CD4-positive, alpha-beta T cell (primary cell): Measurements from ENCODE around the gene GALNT10. TPM values are rescaled to one million over a fixed set of nuclear protein-coding genes. Genes with fewer than 3 reads are reported as not detected.

Source experiments
- ATAC-seq: fragments of 200-7000 bp; cut with Tn5 transposase; one replicate; pipeline ENCODE4 v1.10.0; 2022; ENCODE audit warnings: mild to moderate bottlenecking; ENCODE audit not compliant: poor library complexity
- CTCF ChIA-PET: fragments of 350-600 bp; sonication (Branson Sonifier 250); formaldehyde crosslinking; loops from one replicate; lab custom pipeline; 2021; ENCODE audit warnings: antibody characterized with exemption, inconsistent platforms; lab: Charles Lee
- POLR2A ChIA-PET: fragments of 350-600 bp; sonication (Branson Sonifier 250); formaldehyde crosslinking; loops from one replicate; lab custom pipeline; 2021; ENCODE audit warnings: antibody characterized with exemption, inconsistent platforms; lab: Charles Lee
- DNase-seq, 14 experiments: peaks; one replicate each; pipeline ENCODE4 v3.0.0-alpha.2; 2013 to 2020; ENCODE audit warnings: mixed read lengths in 2 of 14
- H3K27ac ChIP-seq, 2 donors: one replicate each; pipeline versions ENCODE4 v1.5.1 to v1.7.0; 2013; ENCODE audit warnings: low read length in 2 of 2, low read depth in 1 of 2, mild to moderate bottlenecking in 1 of 2
- H3K27me3 ChIP-seq, 2 experiments: 1 replicate in 1 of 2; 2 replicates in 1 of 2; pipeline versions ENCODE4 v1.6.1 to v1.7.0; 2013; ENCODE audit warnings: low read length in 2 of 2, control low read depth in 1 of 2, mild to moderate bottlenecking in 1 of 2, moderate library complexity in 1 of 2; ENCODE audit not compliant: insufficient read depth in 2 of 2, control insufficient read depth in 1 of 2
- H3K36me3 ChIP-seq: one replicate; pipeline ENCODE4 v1.6.1; 2013; ENCODE audit warnings: low read length, control low read depth; ENCODE audit not compliant: insufficient read depth
- H3K4me1 ChIP-seq: one replicate; pipeline ENCODE4 v1.6.1; 2013; ENCODE audit warnings: low read length, control low read depth; ENCODE audit not compliant: insufficient read depth
- H3K4me3 ChIP-seq: one replicate; pipeline ENCODE4 v1.5.1; 2013; ENCODE audit warnings: mild to moderate bottlenecking, low read length, moderate library complexity
- H3K9me3 ChIP-seq, 2 experiments: 1 replicate in 1 of 2; 2 replicates in 1 of 2; pipeline versions ENCODE4 v1.6.1 to v1.7.0; 2013; ENCODE audit warnings: low read length in 2 of 2, mild to moderate bottlenecking in 2 of 2, control low read depth in 1 of 2, moderate library complexity in 1 of 2; ENCODE audit not compliant: control insufficient read depth in 1 of 2, insufficient read depth in 1 of 2
- H3K27ac Mint-ChIP-seq: one replicate; pipeline ENCODE4 v1.8.0; 2020; ENCODE audit warnings: mixed read lengths
- H3K27me3 Mint-ChIP-seq: one replicate; pipeline ENCODE4 v1.8.0; 2021; ENCODE audit warnings: mixed read lengths
- H3K36me3 Mint-ChIP-seq: one replicate; pipeline ENCODE4 v1.8.0; 2021; ENCODE audit warnings: low read depth, mixed read lengths
- H3K4me1 Mint-ChIP-seq: one replicate; pipeline ENCODE4 v1.8.0; 2021; ENCODE audit warnings: low read depth, mixed read lengths
- H3K4me3 Mint-ChIP-seq: one replicate; pipeline ENCODE4 v1.8.0; 2020; ENCODE audit warnings: mild to moderate bottlenecking, mixed read lengths
- H3K9me3 Mint-ChIP-seq: one replicate; pipeline ENCODE4 v1.8.0; 2020; ENCODE audit warnings: mixed read lengths
- CTCF ChIP-seq: fragments of 200-600 bp; IDR thresholded peaks from one replicate; pipeline ENCODE4 v1.8.0; 2022; ENCODE audit warnings: antibody characterized with exemption, mild to moderate bottlenecking
- intact Hi-C, 2 experiments: fragments of 100-400 bp; cut with DNase I in 1 of 2; cut with micrococcal nuclease in 1 of 2; formaldehyde crosslinking; loops; one replicate each; pipeline versions ENCODE4 v1.15.1 to v1.9.0; 2023 to 2025; cut with DNase I, micrococcal nuclease
- total RNA-seq, 174 experiments: library from RNA in 2 of 174; stranded (reverse) in 2 of 174; gene quantifications; one replicate each; pipeline ENCODE4 v1.2.3 and lab custom pipeline; 2021 to 2026

Gene GALNT10
- total RNA-seq, 2 experiments from 2014 or later: 21.7 to 23.0 TPM

GRCh38 chr5:154319736-154320135 lies 129.2 kb downstream of the GALNT10 start:
- ChIA-PET POLR2A (no interaction called here), CTCF (no interaction called here)
- Mint-ChIP-seq H3K36me3 (peaks cover 31% of the 10 kb centered on the region), H3K27ac (no peak overlapping the region), H3K4me1 (no peaks in the 10 kb centered on the region), H3K27me3 (no peaks in the 10 kb centered on the region), H3K4me3 (no peak overlapping the region), H3K9me3 (no peaks in the 10 kb centered on the region)
- TF ChIP-seq CTCF: no peak
- no peaks in the 10 kb centered on the region for H3K9me3 ChIP-seq
- no peaks in the 10 kb centered on the region for H3K27me3 ChIP-seq
- no peak for DNase-seq
- H3K4me3 ChIP-seq: no peak overlapping the region
- no peak for ATAC-seq
- intact Hi-C loops: no loop called here
- H3K27ac ChIP-seq: no peak overlapping the region
- H3K4me1 ChIP-seq: no peaks in the 10 kb centered on the region
- peaks cover 22% of the 10 kb centered on the region for H3K36me3 ChIP-seq

- Mint-ChIP-seq H3K27ac (no peak overlapping the region), H3K9me3 (no peaks in the 10 kb centered on the region), H3K27me3 (no peaks in the 10 kb centered on the region), H3K36me3 (peaks cover 31% of the 10 kb centered on the region), H3K4me3 (no peak overlapping the region), H3K4me1 (no peaks in the 10 kb centered on the region)
- no peak overlapping the region for H3K27ac ChIP-seq
- ChIA-PET POLR2A (no interaction called here), CTCF (no interaction called here)
- no peaks in the 10 kb centered on the region for H3K27me3 ChIP-seq
- no peak overlapping the region for H3K4me3 ChIP-seq
- no peaks in the 10 kb centered on the region for H3K9me3 ChIP-seq
- H3K36me3 ChIP-seq: peaks cover 18% of the 10 kb centered on the region
- intact Hi-C loops: no loop called here
- ATAC-seq: no peak
- no peaks in the 10 kb centered on the region for H3K4me1 ChIP-seq
- TF ChIP-seq CTCF: no peak
- no peak for DNase-seq
Observed at GRCh38 chr5:154320224-154321089, 129.9 kb downstream of the GALNT10 start.

GRCh38 chr5:154321546-154321945 lies 131.0 kb downstream of the GALNT10 start:
- CTCF ChIA-PET: no interaction called here
- POLR2A ChIA-PET: no interaction called here
- Histone ChIP-seq H3K9me3 (no peaks in the 10 kb centered on the region), H3K27me3 (no peaks in the 10 kb centered on the region), H3K4me1 (no peaks in the 10 kb centered on the region), H3K27ac (no peak overlapping the region), H3K36me3 (peaks cover 17% of the 10 kb centered on the region), H3K4me3 (no peak overlapping the region)
- no peaks in the 10 kb centered on the region for H3K4me1 Mint-ChIP-seq
- intact Hi-C loops: no loop called here
- DNase-seq (no peak), ATAC-seq (no peak)
- no peaks in the 10 kb centered on the region for H3K27me3 Mint-ChIP-seq
- no peak overlapping the region for H3K27ac Mint-ChIP-seq
- H3K9me3 Mint-ChIP-seq: no peaks in the 10 kb centered on the region
- TF ChIP-seq CTCF: no peak
- H3K4me3 Mint-ChIP-seq: no peak overlapping the region
- H3K36me3 Mint-ChIP-seq: peaks cover 31% of the 10 kb centered on the region
